ENCODE data around the gene LRRC61.
A peak's percentile ranks its signal among the peaks of the same experiment; 100 is the strongest.

LRRC61 gene

DNA sequence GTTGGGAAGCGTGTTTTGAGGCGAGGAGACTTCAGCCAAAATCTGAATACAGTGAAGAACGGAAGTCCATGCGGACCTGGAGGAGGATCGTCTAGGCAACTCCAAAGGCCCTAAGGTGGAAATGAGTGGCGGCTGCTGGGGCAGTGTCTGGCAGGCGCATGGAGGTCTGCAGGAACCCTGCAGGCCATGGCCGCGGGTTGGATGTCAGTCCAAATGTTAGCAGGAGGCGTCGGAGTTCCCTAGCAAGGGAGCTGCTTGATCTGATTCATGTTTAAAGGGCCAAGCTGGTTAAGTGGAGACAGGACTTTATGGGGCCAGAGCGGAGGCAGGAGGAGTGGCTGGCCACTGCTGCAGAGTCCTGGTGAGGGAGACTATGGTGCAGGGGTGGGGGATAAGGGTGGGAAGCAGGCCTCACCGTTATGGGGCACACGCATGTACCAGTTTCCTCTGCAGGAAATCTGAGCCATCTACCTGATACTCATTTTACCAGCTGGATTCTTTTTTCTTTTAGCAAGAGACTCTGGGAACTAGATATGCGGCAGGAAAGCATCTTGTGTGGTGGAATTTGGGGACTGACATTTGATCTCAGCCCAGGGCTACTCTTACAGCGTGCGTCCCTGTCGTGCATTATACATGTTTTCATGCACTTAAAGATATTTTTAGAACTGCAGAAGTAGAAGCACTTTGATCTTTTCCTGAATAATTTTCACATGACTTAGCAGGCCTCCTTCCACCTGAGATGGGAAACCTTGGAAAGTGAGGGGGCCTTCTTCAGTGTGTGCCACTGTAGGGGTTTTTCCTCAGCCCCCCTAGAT lies 38.9 kb downstream of the LRRC61 start:
- TF ChIP-seq, protein P1, sequence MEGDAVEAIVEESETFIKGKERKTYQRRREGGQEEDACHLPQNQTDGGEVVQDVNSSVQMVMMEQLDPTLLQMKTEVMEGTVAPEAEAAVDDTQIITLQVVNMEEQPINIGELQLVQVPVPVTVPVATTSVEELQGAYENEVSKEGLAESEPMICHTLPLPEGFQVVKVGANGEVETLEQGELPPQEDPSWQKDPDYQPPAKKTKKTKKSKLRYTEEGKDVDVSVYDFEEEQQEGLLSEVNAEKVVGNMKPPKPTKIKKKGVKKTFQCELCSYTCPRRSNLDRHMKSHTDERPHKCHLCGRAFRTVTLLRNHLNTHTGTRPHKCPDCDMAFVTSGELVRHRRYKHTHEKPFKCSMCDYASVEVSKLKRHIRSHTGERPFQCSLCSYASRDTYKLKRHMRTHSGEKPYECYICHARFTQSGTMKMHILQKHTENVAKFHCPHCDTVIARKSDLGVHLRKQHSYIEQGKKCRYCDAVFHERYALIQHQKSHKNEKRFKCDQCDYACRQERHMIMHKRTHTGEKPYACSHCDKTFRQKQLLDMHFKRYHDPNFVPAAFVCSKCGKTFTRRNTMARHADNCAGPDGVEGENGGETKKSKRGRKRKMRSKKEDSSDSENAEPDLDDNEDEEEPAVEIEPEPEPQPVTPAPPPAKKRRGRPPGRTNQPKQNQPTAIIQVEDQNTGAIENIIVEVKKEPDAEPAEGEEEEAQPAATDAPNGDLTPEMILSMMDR (conservative IDR thresholded peaks at IDR 0.05), result no peak
- H3K27ac ChIP-seq, result no peak overlapping the region

DNA sequence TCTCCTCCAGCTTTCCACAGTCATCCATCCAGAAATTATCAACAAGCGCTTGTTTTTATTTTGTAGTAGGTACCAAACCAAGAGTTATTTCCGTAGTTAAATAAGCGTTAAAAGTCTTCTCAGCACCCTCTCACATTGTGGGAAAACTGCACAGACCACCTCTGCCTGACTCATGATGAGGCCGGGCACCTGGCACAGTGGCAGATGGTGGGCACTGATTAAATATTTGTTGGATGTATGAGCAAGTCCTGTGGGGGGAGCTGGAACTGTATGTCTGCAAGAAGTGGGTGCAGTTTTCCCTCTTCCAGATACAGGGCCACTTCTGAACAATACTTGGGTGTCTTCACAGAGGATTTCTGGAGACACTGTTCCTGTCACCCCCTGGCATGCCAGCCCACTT lies 40.2 kb downstream of the LRRC61 start:
- H3K27ac ChIP-seq, result no peak overlapping the region
- TF ChIP-seq, protein P1 (conservative IDR thresholded peaks at IDR 0.05), result no peak

DNA sequence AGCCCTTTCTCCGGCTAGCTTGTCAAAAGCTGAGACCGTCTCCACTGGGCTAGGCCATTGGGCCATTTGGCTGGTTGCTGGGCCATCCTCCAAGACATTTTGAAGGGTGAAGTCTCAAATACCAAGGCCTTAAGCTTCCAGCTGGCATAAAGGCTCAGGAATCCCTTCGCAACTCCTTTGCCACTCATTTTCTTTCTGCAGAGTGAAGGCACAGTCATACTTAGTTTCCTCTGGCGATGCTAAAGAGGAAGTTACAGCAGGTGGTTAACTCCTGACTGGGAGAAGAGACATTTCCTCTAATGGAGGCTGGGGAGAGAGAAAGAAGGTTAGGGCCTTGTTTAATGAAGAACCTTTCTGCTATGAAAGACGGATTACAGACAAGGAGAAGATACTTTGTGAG lies 40.7 kb downstream of the LRRC61 start:
- H3K27ac ChIP-seq, result no peak overlapping the region
- TF ChIP-seq, protein P1 (conservative IDR thresholded peaks at IDR 0.05), result no peak

DNA sequence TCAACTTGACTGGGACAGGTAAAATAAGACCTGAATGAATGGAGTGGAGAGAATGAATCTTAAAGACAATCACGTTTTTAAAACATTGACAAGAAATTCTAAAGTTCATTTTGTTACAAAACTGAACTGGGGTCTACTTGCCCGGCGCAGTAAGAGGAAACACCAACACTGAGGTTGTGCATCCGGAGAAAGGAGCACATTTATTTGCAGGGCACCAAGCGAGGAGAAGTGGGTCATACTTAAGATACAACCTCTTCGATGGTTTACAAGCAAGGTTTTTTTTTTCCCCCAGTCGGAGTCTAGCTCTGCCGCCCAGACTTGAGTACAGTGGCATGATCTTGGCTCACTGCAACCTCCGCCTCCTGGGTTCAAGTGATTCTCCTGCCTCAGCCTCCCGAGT lies 42.0 kb downstream of the LRRC61 start:
- H3K27ac ChIP-seq, result no peak overlapping the region
- TF ChIP-seq, protein P1 (conservative IDR thresholded peaks at IDR 0.05), result no peak

DNA sequence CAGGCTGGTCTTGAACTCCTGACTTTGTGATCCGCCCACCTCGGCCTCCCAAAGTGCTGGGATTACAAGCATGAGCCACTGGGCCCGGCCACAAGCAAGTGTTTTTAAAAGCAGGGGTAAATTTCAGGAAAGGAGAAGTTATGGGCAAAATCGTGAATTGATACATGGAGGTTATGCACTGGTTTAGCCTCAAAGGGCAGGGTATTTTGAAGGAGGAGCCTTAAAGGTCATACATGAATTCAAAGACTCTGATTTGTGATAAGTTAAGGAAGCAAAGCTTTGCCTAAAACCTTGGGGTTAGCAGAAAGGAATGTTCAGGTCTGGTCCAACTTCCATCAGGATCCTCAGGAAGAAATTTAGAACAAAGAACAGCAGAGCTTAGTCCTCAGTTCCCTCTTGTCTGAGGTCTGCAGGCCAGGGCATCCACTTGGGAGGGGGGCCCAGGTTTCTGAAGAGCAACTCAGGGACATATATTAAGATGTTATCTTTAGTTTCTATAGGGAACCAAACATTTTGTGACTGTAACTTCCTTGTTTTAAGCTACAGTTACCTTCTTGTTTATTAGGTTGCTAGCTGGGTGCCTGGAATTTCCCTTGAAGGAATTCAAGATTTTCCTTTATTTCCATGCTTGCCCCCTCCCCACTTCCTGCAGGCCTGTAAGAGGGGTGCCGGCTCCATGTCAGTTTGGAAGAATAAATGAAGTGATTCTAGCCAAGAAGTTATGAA lies 42.7 kb downstream of the LRRC61 start:
- no peak overlapping the region for H3K27ac ChIP-seq
- TF ChIP-seq, protein P1 (conservative IDR thresholded peaks at IDR 0.05), result no peak

DNA sequence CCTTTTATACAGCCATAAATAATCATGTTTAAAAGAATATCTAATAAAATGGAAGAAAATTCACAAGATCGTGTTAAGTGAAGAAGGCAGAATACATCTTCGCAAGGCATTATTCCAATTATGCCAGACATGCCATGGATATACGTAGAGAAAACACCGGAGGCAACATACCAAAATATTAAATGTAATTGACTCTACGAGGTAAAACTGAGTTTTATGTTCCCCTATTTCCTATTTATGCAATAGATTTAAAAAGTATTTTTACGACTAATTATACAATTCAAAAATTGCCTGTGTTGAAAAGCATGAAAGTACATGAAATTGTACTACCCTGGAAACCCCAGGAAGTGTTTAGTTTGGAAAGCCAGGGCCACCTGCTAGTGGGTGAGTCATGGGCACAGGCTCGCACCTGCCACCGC lies 44.5 kb downstream of the LRRC61 start:
- TF ChIP-seq, protein P1 (conservative IDR thresholded peaks at IDR 0.05), result no peak
- peak overlapping the region; percentile 100 for H3K27ac ChIP-seq

DNA sequence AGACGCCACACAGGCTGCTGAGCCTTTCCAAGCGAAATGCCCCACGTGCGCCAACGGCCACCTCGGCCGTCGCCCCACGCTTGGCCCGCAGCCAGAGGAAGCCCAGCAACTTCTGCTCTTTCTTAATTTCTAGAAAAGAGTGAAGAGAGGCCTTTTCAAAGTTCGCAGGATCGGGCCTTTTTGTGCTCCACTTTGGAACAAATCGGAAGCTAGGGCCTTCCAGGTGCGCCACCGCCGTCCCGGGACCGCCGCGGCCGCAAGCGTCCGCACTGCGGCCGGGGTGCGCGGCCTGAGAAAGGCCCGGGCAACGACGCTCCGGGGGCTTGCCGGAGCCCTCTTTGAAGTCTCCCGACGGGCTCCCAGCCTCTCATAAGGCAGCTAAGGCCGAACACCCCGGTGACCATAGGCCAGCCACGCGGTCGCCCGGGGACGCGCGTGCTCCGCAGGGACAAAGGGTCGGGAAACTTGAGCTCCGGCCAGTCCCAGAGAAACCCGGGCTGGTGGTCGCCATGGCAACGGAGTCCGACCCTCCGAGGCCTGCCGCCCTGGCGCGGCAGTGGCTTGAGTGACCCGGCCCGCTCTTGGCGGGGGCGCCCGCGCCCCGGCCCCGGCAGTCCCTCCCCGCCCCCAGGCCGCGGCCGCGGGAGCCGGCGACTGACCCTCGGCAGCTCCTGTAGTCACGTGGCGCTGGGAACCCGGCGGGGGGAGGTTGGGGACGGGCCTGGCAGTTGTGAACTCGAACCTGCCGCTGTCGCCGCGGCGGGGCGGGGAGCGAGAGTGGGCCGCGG lies 45.1 kb downstream of the LRRC61 start, which contains the start of gene REPIN1:
REPIN1 (plus strand) TSS at position 727 of the 788 bp plus-strand sequence. CDS start 890 bp downstream, outside the sequence.
- TF ChIP-seq, protein P1 (conservative IDR thresholded peaks at IDR 0.05), result no peak
- H3K27ac ChIP-seq, result peak within 1 kb of the TSS; percentile 100

All from VCaP (cell line).